Adrenal gland (tissue), 12 donors: ENCODE data around the gene NR2C1. TPM values are rescaled to one million over a fixed set of nuclear protein-coding genes. Genes with fewer than 3 reads are reported as not detected.

Experiments
- DNase-seq, 7 donors: peaks; one replicate each; pipeline ENCODE4 v3.0.0-alpha.2; 2019 to 2020
- H3K27ac ChIP-seq, 5 donors: fragments of 200-600 bp; sonication (generic) in 4 of 5; 1 replicate in 3 of 5; 2 replicates in 2 of 5; pipeline versions ENCODE4 v1.5.1 to v1.8.0; 2016 to 2020; ENCODE audit warnings: mild to moderate bottlenecking in 1 of 5
- H3K27me3 ChIP-seq: fragments of 200-600 bp; 2 replicates; pipeline ENCODE4 v1.8.0; 2021
- H3K36me3 ChIP-seq, 2 donors: fragments of 200-600 bp; replicated peaks in 1 of 2; 1 replicate in 1 of 2; 2 replicates in 1 of 2; pipeline versions ENCODE4 v1.5.1 to v1.8.0; 2018 to 2022
- H3K4me1 ChIP-seq, 2 donors: fragments of 200-600 bp; replicated peaks in 1 of 2; 1 replicate in 1 of 2; 2 replicates in 1 of 2; pipeline versions ENCODE4 v1.5.1 to v1.8.0; 2018 to 2021
- H3K4me3 ChIP-seq, 4 donors: fragments of 200-600 bp; sonication (generic) in 3 of 4; one replicate each; pipeline ENCODE4 v1.5.1; 2016 to 2018
- H3K9me3 ChIP-seq, 3 donors: fragments of 200-600 bp; sonication (generic) in 1 of 3; replicated peaks in 1 of 3; 1 replicate in 2 of 3; 2 replicates in 1 of 3; pipeline versions ENCODE4 v1.5.1 to v1.8.0; 2016 to 2021
- CTCF ChIP-seq, 6 experiments: fragments of 450-650 bp in 4 of 6; fragments of 200-600 bp in 2 of 6; sonication (generic) in 1 of 6; IDR thresholded peaks; 1 replicate in 5 of 6; 2 replicates in 1 of 6; pipeline versions ENCODE4 v1.5.1 to v1.8.0; 2016 to 2021; ENCODE audit warnings: antibody characterized with exemption in 6 of 6, mild to moderate bottlenecking in 2 of 6, moderate library complexity in 1 of 6
- POLR2A ChIP-seq, 2 donors: fragments of 450-650 bp; IDR thresholded peaks; one replicate each; pipeline ENCODE4 v1.6.1; 2017; ENCODE audit warnings: antibody characterized with exemption in 2 of 2, mild to moderate bottlenecking in 2 of 2, moderate library complexity in 1 of 2
- WGBS, 4 donors: extraction: QIAGEN DNeasy Blood & Tissue Kit in 2 of 4; methylation state at CpG; one replicate each; pipeline versions ENCODE4 v1.1.5 to v1.1.7; 2013 to 2017; 5-methylcytosine and 5-hydroxymethylcytosine counted together
- intact Hi-C, 2 donors: fragments of 100-400 bp; cut with DNase I; formaldehyde crosslinking; loops; one replicate each; pipeline versions ENCODE4 v1.14.1 to v1.15.0; 2022 to 2023
- polyA plus RNA-seq, 3 donors: library from polyadenylated mRNA; stranded (reverse); fragments of 200-250 nt in 2 of 3; fragments of 350-450 nt in 1 of 3; fragmentation: Illumina TruSeq in 1 of 3; extraction: RNeasy Lipid Tissue Mini Kit (QIAGEN cat#74804) in 1 of 3; gene quantifications; one replicate each; pipeline ENCODE4 v1.2.3, GENCODE V29; 2013 to 2014
- total RNA-seq, 9 donors: library from RNA; depleted of rRNA in 4 of 9; stranded (reverse); fragments of >200 nt in 4 of 9; fragments of 120-200 nt in 1 of 9; fragmentation: NEBNext Ultra II Directional in 1 of 9; extraction: Animal tissue kit (Norgen Biotek cat#: 25700) in 1 of 9; gene quantifications; one replicate each; pipeline versions ENCODE4 v1.1.0 to v1.2.4, GENCODE V29; 2013 to 2023
- donor health status: healthy with polysubstance abuse.
- donor health status: Bipolar disorder and iron deficiency.
- donor health status: DM: yes; HTN: yes; CAD: no.
- donor health status: DM: no; HTN: no; CAD: no.
- donor health status: DM: no; HTN: no; CAD: no.
- donor health status: DM: yes; HTN: yes; CAD: no.

The NR2C1 gene
- total and polyA plus RNA-seq, 12 donors = 19.8 to 300 (median 45.6) TPM

DNA sequence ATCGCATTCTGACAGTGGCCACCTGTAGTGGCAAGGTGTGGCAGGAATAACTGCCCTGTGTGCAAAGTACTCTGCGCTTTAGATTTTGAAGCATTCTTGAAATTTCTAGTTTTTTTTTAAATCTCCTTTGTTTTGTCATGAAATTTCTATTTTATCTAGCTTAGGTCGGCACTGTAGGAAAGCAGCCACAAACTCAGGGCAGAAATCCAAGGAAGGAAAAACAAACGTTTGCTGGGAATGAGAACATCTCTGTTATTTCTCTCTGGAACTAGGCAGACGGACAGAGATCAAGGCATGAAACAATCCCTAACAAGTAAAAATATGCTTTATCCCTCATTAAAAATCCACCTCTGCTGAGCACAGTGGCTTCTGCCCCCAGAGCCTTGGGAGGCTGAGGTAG, 1.3 kb upstream of the NR2C1 start:
- Histone ChIP-seq H3K4me3 (no peak overlapping the region), H3K27me3 (no peaks in the 10 kb centered on the region), H3K9me3 (no peaks in the 10 kb centered on the region), H3K36me3 (no peaks in the 10 kb centered on the region), H3K4me1 (peaks cover 4 to 13% of the 10 kb centered on the region in 2 donors), H3K27ac (peak overlapping the region in 1 of 5 donors; percentile 12)
- WGBS, 4 donors = 55 to 62% (median 59%) methylated on average over 5 of the region's 5 CpGs
- no peak for DNase-seq
- intact Hi-C loops = no loop called here
- TF ChIP-seq CTCF (IDR thresholded peaks at IDR 0.05) (no peak), POLR2A (IDR thresholded peaks at IDR 0.05) (no peak)

- TF ChIP-seq CTCF (IDR thresholded peaks at IDR 0.05) (peak; percentile 63 to 83 (median 81)), POLR2A (IDR thresholded peaks at IDR 0.05) (no peak)
- peak overlapping the region in 1 of 4 donors; percentile 86 for H3K4me3 ChIP-seq
- DNase-seq = peak in 3 of 7 donors; percentile 30 to 63 (median 34)
- H3K4me1 ChIP-seq = peaks cover 4 to 19% of the 10 kb centered on the region in 2 donors
- WGBS, 4 donors = 57 to 60% (median 58%) methylated on average over 23 of the region's 23 CpGs
- intact Hi-C loops = no loop called here
- H3K9me3 ChIP-seq = no peaks in the 10 kb centered on the region
- H3K27me3 ChIP-seq = no peaks in the 10 kb centered on the region
- H3K36me3 ChIP-seq = no peaks in the 10 kb centered on the region
- H3K27ac ChIP-seq = peak overlapping the region in 4 of 5 donors; percentile 84 to 96 (median 94)
Measured at GRCh38 chr12:95073698-95074520, 491 bp upstream of the NR2C1 start.

DNA sequence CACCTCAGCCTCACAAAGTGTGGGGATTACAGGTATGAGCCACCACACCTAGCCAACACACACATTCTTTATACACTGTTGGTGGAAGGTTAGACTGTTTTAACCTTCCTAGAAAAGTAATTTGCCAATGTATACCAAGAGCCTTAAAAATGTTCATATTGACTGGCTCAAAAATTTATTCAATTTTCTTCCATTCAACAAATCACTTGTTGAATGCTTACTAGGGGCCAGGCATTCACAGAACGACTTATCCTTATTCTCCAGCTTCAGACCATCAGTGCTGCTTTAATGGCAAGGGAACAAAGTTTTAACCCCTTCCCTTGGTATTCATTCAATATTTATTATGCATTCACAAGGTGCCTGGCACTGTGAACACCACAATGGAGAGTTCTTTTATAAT, 3.0 kb downstream of the NR2C1 start:
- Histone ChIP-seq H3K27me3 (no peaks in the 10 kb centered on the region), H3K4me3 (no peak overlapping the region), H3K27ac (no peak overlapping the region), H3K9me3 (no peaks in the 10 kb centered on the region), H3K36me3 (peaks cover 0 to 4% of the 10 kb centered on the region in 2 donors), H3K4me1 (peaks cover 11 to 30% of the 10 kb centered on the region in 2 donors)
- 86 to 100% (median 88%) methylated on average over 1 of the region's 1 CpG for WGBS, 4 donors
- TF ChIP-seq CTCF (IDR thresholded peaks at IDR 0.05) = no peak
- TF ChIP-seq POLR2A (IDR thresholded peaks at IDR 0.05) = no peak
- no peak for DNase-seq
- intact Hi-C loops = no loop called here

GRCh38 chr12:95066091-95066855, 7.1 kb downstream of the NR2C1 start:
- no peaks in the 10 kb centered on the region for H3K9me3 ChIP-seq
- intact Hi-C loops = no loop called here

More at GRCh38 chr12:95066091-95066855, 7.1 kb downstream of the NR2C1 start:
- Histone ChIP-seq H3K27ac (peak overlapping the region in 3 of 5 donors; percentile 1 to 48 (median 14)), H3K4me1 (peaks cover 7 to 22% of the 10 kb centered on the region in 2 donors), H3K36me3 (peaks cover 0 to 28% of the 10 kb centered on the region in 2 donors), H3K27me3 (no peaks in the 10 kb centered on the region), H3K4me3 (no peak overlapping the region)
- no peak for TF ChIP-seq POLR2A (IDR thresholded peaks at IDR 0.05)
- no peak for TF ChIP-seq CTCF (IDR thresholded peaks at IDR 0.05)
- DNase-seq = peak; percentile 29 to 80 (median 71)
- WGBS, 4 donors = 56 to 72% (median 65%) methylated on average over 7 of the region's 7 CpGs
